IPS-NIHi11 (cell line): ENCODE data around the gene SH3PXD2A.

Source experiments
- DNase-seq: peaks from one replicate; pipeline ENCODE4 v3.0.0; 2012; ENCODE audit warnings: mixed read lengths, low spot score

The SH3PXD2A gene

GRCh38 chr10:103557455-103557854 is 297.9 kb downstream of the SH3PXD2A start:
- DNase-seq = no peak

GRCh38 chr10:103556383-103557007 is 298.9 kb downstream of the SH3PXD2A start:
- DNase-seq = no peak

GRCh38 chr10:103555712-103556111 is 299.7 kb downstream of the SH3PXD2A start:
- no peak for DNase-seq

GRCh38 chr10:103555325-103555649 is 300.1 kb downstream of the SH3PXD2A start:
- no peak for DNase-seq

- peak; percentile 88 for DNase-seq
Measured at GRCh38 chr10:103554488-103555324, 300.7 kb downstream of the SH3PXD2A start.

- DNase-seq = no peak
Measured at GRCh38 chr10:103553743-103554487, 301.5 kb downstream of the SH3PXD2A start.

GRCh38 chr10:103552856-103553742 is 302.3 kb downstream of the SH3PXD2A start:
- DNase-seq = no peak

GRCh38 chr10:103551619-103552602 is 303.5 kb downstream of the SH3PXD2A start:
- no peak for DNase-seq

GRCh38 chr10:103550229-103550628 is 305.1 kb downstream of the SH3PXD2A start:
- DNase-seq = no peak

- DNase-seq = no peak
Measured at GRCh38 chr10:103549349-103549685, 306.1 kb downstream of the SH3PXD2A start.

- DNase-seq = no peak
Measured at GRCh38 chr10:103548581-103549348, 306.6 kb downstream of the SH3PXD2A start.

- DNase-seq = no peak
Measured at GRCh38 chr10:103548006-103548405, 307.4 kb downstream of the SH3PXD2A start.

GRCh38 chr10:103547391-103547946 is 307.9 kb downstream of the SH3PXD2A start:
- peak; percentile 13 for DNase-seq

GRCh38 chr10:103546401-103546800 is 309.0 kb downstream of the SH3PXD2A start:
- DNase-seq = no peak

GRCh38 chr10:103545771-103546281 is 309.6 kb downstream of the SH3PXD2A start:
- peak; percentile 7 for DNase-seq

GRCh38 chr10:103545366-103545765 is 310.0 kb downstream of the SH3PXD2A start:
- no peak for DNase-seq

GRCh38 chr10:103544657-103545310 is 310.6 kb downstream of the SH3PXD2A start:
- peak; percentile 8 for DNase-seq
